Renal cortex interstitium (tissue), 11 donors: ENCODE measurements around the gene PIK3C2G. TPM values are rescaled to one million over a fixed set of nuclear protein-coding genes. Genes with fewer than 3 reads are reported as not detected.
"Not testable (repeated sequence)": the region's sequence is repeated elsewhere in the genome, so short reads cannot be mapped to it uniquely, and the experiment has no call there.

Source experiments
- DNase-seq, 11 donors: peaks; one replicate each; pipeline ENCODE4 v3.0.0-alpha.2; 2013; ENCODE audit warnings: low read depth in 9 of 11, low spot score in 4 of 11; ENCODE audit errors: extremely low read depth in 1 of 11
- polyA plus RNA-seq, 3 donors: library from polyadenylated mRNA; unstranded; fragments of 120-200 nt; gene quantifications; one replicate each; pipeline ENCODE4 v1.2.1, GENCODE V29; 2013; ENCODE audit not compliant: insufficient read length in 3 of 3

The PIK3C2G gene
- polyA plus RNA-seq, 3 donors, result 3.0 to 6.2 (median 3.1) TPM

DNA sequence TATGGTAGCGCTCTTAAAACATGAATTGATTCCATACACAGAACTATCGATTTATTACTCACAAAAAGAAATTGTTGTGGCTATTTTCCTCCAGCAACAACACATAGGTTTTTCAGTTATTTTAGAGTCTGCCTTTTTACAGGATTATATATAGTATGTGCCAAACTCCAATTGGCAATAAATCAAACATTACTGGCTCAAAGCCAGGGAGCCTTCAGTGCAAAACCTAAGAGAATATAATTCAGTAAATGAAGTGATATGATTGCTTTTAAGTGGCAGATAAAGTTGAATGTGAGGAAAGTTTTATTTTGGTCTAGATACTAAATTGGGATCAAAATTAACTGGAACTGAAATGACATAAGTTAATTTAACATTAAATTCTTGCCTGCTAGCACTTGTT, 234.8 kb downstream of the PIK3C2G start:
- DNase-seq, result no peak

DNA sequence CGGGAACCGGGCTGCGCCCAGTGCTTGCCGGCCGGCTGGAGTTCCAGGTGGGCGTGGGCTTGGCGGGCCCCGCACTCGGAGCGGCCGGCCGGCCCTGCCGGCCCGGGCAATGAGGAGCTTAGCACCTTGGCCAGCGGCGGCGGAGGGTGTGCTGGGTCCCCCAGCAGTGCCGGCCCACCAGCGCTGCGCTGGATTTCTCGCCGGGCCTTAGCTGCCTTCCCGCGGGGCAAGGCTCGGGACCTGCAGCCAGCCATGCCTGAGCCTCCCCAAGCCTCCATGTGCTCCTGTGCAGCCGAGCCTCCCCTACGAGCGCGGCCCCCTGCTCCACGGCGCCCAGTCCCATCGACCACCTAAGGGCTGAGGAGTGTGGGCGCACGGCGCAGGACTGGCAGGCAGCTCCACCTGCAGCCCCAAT, 238.8 kb downstream of the PIK3C2G start:
- DNase-seq, result not testable (repeated sequence)

DNA sequence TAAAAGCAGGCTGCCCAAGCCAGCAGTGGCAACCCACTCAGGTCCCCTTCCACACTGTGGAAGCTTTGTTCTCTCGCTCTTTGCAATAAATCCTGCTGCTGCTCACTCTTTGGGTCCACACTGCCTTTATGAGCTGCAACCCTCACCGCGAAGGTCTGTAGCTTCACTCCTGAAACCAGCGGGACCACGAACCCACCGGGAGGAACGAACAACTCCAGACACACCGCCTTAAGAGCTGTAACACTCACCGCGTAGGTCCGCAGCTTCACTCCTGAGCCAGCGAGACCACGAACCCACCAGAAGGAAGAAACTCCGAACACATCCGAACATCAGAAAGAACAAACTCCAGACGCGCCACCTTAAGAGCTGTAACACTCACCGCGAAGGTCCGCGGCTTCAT, 239.4 kb downstream of the PIK3C2G start:
- not testable (repeated sequence) for DNase-seq

DNA sequence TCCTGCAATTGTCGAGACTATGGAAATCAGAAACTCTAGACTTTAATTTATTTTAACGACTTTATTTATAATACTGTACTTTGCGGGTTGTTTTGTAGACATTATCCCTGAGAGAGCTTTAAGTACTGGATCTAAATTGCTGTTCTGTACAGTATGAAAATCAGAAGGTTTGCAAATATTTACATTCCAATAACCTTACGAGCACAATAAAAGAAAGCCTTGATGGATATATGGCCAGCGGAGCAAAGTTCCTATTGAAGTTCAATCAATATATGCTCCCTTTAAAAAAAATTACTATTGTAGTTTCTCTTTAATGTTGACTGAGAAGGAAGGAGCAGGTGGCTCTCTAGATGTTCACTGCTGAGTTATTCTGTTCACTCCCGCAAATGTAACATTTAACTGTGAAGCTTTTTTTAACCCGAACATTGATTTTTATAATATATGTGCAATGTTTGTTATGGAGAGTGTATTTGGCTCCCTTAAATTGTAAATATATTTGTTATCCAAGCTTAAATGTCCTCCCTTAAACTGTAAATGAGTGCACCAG, 241.2 kb downstream of the PIK3C2G start:
- no peak for DNase-seq

DNA sequence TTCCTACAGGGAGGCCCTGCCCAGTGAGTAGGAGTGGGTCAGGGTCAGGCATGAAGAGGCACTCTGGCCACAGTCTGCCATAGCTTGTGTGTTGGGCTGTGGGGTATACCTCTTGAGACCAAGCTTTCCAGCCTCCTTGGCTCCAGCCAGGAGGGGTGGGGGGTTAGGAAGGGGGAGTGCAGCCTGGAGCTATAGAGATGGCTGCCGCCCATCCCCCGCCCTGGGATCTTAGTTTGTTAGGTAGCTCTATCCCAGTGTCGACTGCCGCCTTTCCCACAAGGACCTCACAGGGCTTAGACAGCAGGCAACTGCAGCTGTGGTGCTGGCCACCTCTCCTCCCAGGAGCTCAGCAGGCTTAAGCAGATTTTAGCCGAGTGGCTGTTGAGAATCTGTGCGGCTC, 260.1 kb downstream of the PIK3C2G start:
- no peak for DNase-seq

DNA sequence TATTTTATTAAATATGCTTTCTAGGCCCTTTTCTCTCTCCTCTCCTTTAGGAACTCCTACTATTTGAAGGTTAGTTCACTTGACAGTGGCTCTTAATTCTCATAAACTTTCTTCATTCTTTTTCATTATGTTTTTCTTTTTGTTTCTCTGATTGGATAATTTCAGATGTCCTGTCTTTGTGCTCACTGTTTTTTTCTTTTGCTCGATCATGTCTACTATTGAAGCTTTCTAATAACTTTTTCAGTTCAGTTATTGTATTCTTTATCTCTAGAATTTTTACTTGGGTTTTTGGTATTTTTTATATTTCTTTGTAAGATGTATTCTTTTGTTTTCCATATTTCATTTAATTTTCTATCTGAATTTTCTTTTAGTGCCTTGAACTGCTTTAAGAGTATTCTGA, 261.5 kb downstream of the PIK3C2G start:
- no peak for DNase-seq

DNA sequence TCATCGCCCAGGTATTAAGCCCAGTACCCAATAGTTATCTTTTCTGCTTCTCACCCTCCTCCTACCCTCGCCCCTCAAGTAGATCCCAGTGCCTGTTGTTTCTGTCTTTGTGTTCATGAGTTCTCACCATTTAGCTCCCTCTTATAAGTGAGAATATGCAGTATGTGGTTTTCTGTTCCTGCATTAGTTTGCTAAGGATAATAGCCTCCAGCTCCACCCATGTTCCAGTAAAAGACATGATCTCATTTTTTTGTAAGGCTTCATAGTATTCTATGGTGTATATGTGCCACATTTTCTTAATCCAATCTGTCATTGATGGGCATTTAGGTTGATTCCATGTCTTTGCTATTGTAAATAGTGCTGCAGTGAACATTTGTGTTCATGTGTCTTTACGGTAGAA, 281.2 kb downstream of the PIK3C2G start:
- DNase-seq, result not testable (repeated sequence)

DNA sequence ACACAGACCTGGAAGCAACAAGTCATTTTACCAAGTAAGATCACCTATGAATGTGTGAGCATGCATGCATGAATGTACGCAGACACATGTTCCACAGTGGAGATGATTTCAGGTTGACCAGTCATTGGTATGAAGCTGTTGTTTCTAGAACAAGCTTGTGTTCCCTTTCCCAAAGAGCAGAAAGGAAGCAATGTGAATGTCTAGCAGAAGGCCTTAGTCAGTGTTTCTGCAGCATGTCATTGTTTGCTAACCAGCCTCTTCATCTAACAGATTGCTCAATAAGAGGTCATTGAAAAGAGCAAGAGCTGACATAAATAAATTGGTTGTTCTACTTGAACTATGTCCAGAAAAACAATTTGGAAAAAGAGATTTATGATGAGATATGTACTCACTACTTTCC, 285.1 kb downstream of the PIK3C2G start:
- peak in 1 of 11 donors; percentile 9 for DNase-seq

DNA sequence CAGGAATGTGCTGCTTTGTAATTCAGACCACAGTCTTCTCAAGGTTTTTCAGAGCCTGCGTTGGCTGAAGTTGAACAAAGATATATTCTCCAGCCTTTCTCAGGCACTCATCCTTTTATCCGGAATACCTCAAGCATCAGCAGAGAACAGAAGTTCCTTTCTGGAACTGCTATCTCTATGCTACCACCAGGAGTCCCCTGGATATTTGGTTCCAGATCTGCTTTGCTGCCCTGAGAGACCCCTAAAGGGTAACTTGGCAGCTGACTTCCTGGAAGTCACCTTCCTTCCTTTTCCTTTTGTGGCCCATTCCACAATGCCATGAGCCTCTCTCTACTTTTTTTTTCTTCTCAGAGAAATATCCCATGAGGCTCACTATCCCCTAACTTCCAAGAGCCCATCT, 288.3 kb downstream of the PIK3C2G start:
- no peak for DNase-seq

DNA sequence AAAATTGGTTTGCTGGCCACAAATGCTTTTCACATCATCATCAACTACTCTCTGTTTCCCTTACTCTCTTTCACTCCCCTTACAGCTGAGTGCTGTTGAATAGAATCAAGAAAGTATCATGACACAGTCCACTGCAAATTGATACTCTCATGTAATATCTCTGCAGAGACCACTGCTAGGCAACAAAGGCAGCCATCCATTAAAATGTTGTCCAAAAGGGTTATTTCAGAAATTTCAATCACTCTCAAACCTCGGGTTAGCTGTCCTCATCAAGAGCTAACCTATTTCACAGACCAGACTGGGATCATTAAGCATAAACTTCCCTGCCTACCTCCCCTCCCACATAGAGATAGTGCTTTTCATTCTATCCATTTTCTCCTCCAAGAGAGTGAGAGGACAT, 289.8 kb downstream of the PIK3C2G start:
- DNase-seq, result no peak

DNA sequence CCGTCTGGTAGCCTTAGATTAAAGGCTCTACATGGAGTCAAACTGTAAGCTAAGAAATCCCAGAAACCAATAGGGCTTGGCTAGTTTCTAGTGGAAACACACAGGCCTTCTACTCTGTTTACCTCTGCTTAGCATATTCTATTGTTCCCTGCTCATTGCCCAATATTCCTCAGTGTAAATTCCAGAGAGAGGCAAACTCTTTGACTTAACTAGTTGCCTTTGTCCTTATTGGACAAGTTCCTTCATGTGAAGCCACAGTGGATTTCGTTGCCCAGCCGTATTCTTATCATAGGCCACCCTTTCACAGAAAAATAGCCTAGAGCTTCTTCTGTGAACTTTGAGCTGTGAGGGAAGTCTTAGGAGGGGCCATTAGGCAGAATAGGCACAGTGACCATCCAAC, 290.4 kb downstream of the PIK3C2G start:
- no peak for DNase-seq

DNA sequence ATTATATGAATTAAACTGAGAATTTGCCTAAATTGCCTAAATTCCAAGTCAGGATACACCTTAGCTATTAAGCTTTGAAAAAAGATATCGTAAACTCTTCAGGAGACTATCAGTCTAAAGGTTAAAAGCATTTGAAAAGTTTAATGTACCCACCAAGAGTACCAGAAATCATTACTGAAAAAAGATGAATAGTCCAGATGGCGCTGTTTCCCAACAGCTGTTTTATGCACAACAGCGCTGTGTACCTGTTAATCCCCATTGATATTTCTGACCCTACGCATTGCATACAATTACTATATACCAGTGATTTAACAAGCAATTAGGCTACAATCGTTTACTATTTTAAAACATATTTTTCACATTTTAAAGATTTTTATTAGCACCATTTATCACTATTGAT, 291.5 kb downstream of the PIK3C2G start:
- DNase-seq, result no peak

DNA sequence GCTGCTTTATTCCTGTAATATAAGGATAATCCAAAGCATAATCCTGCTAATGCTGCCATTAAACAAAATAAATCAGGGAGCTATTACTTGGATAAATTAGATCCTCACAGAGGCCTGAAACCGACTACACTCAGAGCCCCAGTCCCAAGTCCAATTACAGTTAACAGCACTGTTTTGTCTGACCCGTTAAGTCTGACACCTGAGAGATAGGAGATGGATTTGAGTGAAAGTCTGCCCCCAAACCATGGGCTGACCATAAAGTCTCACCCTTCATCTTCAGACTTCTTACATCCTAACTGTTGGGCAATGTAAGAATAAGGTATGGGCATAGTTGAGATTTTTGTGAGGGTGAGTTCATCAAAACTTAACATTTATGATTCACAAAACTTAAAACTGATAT, 294.8 kb downstream of the PIK3C2G start:
- DNase-seq, result no peak

DNA sequence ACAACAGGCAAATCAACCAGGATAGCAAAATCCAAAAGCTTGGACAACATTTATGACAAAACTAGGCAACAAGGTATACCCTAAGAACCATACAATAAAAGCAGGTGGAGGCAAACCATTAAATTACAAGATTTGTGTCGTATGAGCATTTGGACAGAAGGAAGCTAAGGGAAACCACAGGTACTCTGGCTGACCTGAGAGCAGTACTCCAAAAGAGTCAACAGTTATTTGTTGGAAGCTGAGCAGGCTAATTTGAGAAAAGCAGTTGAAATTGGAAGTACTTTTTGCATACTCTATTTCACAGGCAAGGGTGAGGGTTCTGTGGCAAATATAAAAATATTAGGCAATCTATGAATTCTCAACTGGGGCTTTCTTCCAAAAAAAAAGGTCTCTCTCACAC, 297.9 kb downstream of the PIK3C2G start:
- no peak for DNase-seq

DNA sequence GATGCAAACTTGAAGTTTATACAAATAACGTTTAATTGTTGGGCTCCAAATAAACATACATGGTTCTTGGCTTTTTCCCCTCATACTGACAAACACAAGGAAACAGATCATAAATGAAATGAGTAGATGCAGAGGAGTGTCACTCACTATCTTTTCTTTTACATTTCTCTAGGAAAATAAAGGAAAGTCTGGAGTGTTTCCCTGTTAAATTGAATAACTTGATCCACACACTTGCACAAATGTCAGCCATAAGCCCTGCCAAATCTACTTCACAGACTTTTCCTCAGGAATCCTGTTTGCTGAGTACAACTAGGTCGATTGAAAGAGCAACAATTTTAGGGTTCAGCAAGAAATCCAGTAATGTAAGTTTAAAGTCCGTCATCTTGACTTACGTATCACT, 301.2 kb downstream of the PIK3C2G start:
- DNase-seq, result no peak

DNA sequence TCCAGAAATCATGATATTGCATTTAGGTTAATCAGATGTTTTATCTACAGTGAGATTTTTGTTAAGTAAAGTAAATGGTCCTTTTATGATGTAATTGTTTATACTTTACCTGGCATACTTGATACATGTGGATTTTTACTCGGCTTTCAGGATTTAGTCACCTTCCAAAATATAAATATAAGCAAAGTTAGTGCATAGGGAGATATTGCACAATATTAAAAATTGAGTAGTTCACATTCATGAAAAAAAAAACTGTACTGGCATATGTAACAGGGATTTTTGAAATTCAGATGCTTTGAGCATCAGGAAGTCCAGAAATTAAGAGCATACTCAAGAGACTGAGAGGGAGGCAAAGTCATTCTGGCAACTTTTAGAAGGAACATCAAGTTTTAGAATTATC, 303.0 kb downstream of the PIK3C2G start:
- no peak for DNase-seq

DNA sequence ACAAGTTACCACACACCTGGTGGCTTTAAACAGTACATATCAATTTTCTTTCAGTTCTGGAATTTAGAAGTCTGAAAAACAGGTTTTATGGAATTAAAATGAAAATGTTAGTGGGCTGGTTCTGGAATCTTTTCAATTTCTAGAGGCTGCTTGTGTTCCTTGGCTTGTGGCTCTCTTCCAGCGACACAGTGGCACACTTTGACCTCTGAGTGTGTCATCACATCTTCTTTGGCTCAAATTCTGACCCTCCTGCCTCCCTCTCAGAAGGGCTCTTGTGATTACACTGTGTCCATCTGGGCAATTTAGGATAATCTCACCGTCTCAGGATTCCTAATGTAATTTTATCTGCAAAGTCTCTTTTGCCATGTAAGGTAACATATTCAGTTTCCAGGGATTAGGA, 306.5 kb downstream of the PIK3C2G start:
- DNase-seq, result no peak

DNA sequence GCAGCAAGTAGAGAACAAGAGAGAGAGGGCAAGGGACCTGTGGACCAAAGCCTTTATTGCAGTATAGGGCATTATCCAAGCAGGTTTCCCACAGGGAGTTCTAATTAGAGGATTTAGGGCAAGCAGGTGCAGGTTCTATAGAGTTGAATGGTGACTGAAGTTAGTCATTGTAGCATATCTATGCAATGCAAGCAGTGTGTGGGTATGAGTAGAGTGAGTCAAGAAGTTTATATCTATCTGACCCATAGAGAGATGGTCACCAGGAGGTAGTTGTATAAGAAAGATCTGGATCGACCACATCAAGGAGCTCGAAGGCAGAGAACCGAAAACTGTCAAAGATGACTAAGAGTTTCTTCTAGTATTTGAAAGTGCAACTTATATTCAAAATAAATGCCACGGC, 309.2 kb downstream of the PIK3C2G start:
- DNase-seq, result no peak

DNA sequence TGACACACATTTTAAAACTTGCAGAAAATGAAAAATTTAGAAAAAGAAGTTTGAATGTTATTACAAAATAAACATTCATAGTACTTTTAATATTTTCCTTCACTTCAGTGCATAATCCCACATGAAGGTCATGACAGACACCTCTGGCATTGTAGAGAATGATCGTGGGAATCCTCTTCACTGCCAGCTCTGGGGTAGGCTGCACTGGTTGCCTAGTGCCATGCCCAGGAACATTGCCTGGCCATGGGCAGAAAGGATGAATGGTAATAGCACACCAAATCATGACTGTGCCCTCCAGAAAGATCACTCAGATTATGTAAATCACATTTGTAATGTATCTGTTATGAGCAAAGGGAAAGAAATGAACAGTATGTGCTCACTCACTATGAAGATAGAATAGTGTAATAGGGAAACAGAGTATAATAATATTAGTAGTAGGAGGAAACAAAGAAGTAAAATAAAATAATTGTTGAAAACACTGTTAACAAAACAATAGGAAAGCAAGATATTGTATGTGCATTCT, 314.8 kb downstream of the PIK3C2G start:
- no peak for DNase-seq

DNA sequence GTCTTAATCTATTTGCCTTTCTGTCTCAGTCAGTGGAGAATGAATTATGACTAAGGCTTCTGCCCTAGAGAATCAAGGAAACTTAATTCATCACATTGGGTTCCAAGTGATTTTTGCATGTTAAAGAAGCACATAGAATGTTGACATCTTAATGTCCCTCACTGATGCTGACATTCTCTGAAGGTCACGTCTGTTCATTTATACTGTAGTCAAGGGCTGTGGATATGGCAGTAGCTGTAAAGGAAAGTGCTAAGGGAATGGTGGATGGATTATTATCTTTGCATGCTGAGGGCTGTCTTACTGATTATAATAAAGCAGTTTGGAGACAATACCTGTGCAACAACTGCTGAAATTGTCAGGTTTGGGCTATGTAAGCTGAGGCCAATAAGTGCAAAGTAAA, 315.3 kb downstream of the PIK3C2G start:
- no peak for DNase-seq

DNA sequence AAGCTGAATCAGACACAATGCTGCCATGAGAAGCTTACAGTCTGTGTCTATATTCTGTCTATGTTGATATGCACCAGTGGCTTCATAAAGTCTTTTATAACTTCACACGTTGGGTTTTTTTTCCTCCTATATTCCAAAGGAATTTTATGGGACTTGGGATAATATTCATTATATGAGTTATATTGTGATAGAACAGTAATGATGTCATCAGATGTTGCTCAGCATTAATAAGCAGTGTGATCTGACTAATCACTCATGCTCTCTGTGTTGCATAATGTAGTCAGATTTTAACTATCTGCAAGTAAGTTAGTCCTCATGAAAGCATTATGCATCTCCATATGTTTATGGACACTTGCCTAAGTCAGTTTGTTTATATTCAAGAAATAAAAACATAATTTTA, 316.9 kb downstream of the PIK3C2G start:
- DNase-seq, result no peak

DNA sequence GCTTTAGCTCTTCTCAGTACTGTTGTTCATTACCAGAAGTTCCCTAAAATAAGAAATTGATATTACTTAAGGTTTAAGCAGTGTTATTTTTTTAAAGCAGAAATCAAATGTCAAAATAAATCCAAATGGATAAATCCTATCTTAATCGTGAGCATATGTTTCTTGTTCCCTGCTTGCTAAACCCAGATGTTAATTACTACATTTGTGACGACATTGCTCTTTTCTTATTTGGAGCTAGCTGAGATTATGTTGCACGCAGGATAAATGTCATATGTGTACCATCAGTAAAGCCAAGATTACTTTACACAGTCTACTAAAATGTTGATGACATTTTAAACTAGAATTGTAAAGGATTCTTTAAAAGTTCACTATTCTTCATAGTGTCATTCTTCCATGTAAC, 319.0 kb downstream of the PIK3C2G start:
- peak in 4 of 11 donors; percentile 15 to 41 (median 27) for DNase-seq
